GM18873 (cell line): ENCODE data around the gene SH3D19.

Experiments used
- ATAC-seq: cut with Tn5 transposase; IDR thresholded peaks from one replicate; pipeline ENCODE4 v1.9.1; 2021; ENCODE audit warnings: mild to moderate bottlenecking, moderate library complexity, moderate number of reproducible peaks; ENCODE audit not compliant: unreplicated experiment, low FRiP score

Gene SH3D19

GRCh38 chr4:151202381-151202780 lies 123.0 kb downstream of the SH3D19 start:
- no peak for ATAC-seq

- ATAC-seq = no peak
Observed at GRCh38 chr4:151199319-151200190, 125.8 kb downstream of the SH3D19 start.

GRCh38 chr4:151198748-151199147 lies 126.7 kb downstream of the SH3D19 start:
- ATAC-seq = no peak

DNA sequence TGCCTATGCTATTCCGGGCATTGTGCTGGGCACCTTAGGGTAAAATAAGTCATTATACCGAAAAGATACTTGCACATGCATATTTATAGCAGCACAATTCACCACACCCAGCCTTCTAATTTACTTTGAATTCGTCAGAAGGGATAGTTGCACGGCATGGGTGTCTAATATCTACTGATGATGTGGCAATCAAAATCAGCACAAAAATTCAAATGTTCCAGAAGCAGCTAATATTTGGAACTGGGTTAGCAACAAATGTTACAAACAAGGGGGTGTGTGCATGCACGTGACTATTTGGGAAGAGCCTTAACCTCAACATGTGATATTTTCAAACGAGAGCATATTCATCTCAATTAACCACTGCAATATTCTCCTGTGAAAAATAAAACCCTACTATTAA lies 128.2 kb downstream of the SH3D19 start:
- no peak for ATAC-seq

DNA sequence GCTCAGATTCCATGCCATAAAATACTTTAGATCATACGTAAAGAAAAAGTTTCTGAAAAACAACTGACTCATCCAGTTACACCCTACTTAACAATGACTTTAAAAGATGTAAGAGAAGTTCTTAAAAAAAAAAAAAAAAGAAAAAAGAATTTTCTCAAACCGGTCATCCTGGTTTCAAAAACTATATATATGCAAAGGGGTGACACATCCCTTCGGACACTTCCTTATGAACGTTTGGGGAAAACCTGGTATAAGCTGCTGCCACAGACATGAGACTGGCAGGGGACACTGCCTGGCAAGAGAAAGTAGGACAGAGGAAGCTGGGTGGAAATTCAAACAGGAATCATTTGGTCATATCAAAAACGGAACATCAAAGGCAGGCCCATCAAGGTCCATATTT lies 129.6 kb downstream of the SH3D19 start:
- no peak for ATAC-seq

- no peak for ATAC-seq
Observed at GRCh38 chr4:151193414-151193813, 132.0 kb downstream of the SH3D19 start.

- ATAC-seq = no peak
Observed at GRCh38 chr4:151192556-151193235, 132.7 kb downstream of the SH3D19 start.

DNA sequence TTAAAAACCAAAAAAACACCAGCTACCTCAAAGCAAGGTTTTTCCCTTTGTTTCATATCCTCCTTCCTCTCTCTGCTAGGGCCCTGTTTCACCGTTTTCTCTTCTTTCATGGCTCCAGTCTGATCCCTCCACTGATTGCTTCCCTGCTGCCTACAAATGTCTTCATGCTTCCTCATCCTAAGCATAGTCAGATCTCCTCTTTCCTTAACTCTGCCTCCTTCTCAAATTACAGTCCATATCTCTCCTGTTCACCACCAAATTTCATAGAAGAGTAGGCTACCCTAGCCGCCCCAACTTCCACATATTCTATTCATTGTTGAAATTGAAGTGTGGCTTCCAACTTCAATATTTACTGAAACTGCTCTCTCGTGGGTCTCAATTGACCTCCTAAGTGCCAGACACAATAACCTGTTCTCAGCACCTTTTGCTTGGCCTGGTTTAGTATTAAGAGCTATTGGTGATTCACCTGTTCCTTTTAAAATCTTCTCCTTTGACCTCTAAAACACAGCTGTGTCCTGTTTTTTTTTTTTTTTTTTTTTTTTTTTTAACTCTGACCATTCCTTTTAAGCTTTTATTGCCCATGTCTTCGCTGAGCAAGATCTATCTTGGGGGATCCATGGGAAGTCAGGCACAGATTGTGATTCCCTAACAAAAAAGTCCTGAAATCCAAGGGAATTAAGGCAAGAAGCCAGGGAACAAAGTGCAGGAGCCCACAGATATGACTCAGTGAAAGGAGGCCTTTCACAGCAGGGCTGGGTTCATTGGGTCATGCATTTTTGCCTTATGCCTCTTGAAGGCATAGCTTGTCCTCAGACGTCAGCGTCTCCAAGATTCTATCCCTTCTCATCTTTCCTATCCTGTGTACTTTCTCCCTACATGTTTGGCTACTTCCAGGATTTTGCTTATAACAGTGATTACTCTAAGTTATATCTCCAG lies 140.6 kb downstream of the SH3D19 start:
- no peak for ATAC-seq

- no peak for ATAC-seq
Observed at GRCh38 chr4:151182455-151182996, 142.9 kb downstream of the SH3D19 start.

DNA sequence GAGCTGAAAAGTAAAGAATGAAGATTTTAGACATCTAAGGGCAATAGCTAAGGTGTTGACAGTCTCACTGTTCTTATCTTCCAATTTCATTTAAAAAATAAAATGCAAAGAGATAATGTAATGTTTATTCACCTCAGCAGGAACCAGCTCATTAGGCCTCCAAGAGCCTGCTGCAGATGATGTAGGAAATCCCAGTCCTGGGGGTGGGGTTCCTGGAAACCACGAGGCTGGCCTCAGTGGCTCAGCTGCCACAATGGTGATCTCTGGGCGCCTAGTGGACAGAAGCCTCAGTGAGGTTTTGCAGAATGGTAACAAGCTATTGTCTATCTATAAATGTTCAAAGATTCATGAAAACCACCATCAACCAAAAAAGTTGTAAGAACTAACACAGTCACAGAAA lies 148.7 kb downstream of the SH3D19 start:
- no peak for ATAC-seq

DNA sequence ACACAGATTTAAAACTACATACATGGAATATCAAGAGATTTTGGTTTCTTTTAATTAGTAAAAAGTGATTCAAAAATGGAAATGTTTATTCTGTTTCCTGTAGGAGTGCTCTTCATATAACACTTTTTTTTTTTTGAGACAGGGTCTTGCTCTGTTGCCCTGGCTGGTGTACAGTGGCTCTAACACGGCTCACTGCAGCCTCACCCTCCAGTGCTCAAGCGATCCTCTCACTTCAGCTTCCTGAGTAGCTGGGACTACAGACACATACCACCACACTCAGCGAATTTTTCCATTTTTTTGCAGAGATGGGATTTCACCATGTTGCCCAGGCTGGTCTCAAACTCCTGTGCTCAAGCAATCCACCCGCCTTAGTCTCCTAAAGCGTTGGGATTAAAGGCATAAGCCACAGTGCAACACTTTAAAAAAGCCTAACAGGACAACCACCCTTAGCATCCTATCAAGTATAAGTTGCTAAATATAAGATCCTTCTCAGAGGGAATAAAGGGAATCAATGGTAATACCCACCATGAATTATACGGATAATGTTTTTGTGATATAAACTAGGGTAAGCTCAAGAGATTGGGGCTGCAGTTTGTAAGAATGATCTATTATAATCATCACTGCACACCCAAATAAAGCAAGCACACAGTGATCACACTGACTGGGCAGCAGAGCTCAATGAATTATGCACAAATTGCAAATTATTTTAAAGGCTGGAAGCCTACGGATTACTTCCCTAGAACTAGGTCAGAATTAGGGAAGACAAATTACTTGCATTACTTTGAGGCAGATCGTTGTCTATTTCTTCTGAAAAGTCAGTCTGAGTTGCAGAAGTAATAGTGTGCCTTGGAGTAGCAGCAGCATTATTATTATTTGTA lies 149.4 kb downstream of the SH3D19 start:
- ATAC-seq = no peak

- no peak for ATAC-seq
Observed at GRCh38 chr4:151175233-151175632, 150.2 kb downstream of the SH3D19 start.

- no peak for ATAC-seq
Observed at GRCh38 chr4:151174784-151175183, 150.6 kb downstream of the SH3D19 start.

DNA sequence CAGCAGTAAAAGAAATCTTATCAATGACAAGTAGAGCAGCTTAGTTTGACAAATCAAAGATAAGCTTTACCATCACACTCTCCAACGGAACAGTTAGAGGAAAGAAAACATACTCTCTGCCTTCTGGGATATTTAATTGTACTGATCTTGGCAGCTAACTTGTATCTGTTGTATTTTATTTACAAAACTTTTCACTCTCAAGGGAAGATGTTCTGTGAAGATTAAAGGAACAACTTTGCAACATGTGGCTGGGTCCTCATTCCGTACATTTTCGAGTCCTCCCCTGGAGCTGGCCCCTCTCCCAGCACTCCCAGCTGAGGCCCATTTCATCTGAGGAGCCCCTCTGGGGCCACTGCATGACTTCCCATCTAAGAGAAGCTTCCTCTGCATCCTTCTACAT lies 151.5 kb downstream of the SH3D19 start:
- ATAC-seq = no peak

GRCh38 chr4:151169900-151170299 lies 155.5 kb downstream of the SH3D19 start:
- ATAC-seq = no peak

DNA sequence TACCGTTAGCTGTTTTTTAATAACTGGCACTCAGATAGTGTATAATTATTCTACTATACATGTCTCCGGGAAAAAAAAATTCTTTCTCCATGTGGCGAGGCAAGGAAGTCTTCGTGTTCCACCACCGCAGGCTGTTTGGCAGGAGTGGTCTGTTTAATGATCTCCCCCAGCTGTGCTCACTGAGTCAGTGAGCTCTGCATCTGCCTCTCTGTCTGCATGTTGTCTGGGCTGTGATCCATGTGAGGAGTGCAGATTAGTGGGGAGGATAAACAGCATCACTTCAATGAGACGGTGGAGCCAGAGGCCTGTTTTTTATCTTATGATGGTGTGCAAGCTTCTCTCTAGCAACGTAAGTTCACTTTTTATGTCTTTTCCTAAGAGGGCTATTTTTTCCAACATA lies 156.2 kb downstream of the SH3D19 start:
- ATAC-seq = no peak

GRCh38 chr4:151167561-151167960 lies 157.8 kb downstream of the SH3D19 start:
- no peak for ATAC-seq

DNA sequence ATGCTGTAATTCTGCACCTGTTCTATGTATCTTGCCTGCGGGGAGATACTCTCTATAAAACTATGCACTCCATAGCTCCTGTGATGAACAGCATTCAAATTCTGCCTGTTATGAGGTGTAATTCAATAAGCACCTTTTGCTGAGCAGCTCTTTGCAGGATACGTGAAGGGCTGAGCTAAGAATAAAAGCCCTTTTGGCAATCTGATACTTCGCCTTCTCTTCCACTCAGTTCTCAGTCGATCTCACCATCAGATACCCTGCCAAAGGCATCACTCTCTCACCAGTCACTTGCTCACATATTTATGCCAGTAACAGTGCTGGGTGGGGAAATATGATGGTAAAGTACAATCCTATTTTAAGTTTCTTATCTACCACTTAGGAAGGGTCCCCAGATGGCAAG lies 158.8 kb downstream of the SH3D19 start:
- ATAC-seq = no peak

- no peak for ATAC-seq
Observed at GRCh38 chr4:151165205-151166000, 160.0 kb downstream of the SH3D19 start.
